ENCODE results near the gene P2RX4.

The P2RX4 gene

GRCh38 chr12:121217063-121217462, 7.1 kb downstream of the P2RX4 start:
- H3K4ac ChIP-seq (ENCODE audit: low read depth, low read length), result no peak overlapping the region
- H3K27ac ChIP-seq (ENCODE audit: low read depth, low read length), result no peak overlapping the region
- peaks cover 0 to 4% of the 10 kb centered on the region in 2 experiments for H3K4me1 ChIP-seq (ENCODE audit: control insufficient read depth in 1 of 2, insufficient read depth in 2 of 2, low read length in 2 of 2)
- H2AK5ac ChIP-seq (ENCODE audit: low read length), result no peak overlapping the region
- H4K8ac ChIP-seq (ENCODE audit: low read depth, low read length), result no peak overlapping the region
- H3K79me2 ChIP-seq (ENCODE audit: control insufficient read depth, insufficient read depth, low read length, poor library complexity), result no peaks in the 10 kb centered on the region
- no peak overlapping the region for H2BK5ac ChIP-seq (ENCODE audit: low read depth, low read length, poor library complexity)
- DNase-seq, result no peak
- no peak overlapping the region for H2AFZ ChIP-seq (ENCODE audit: insufficient read depth, low read length, poor library complexity)
- no peak overlapping the region for H3K18ac ChIP-seq (ENCODE audit: low read length)
- no peak overlapping the region for H3K9ac ChIP-seq (ENCODE audit: low read length)
- no CpG with 5 or more reads among the region's 8 CpGs for WGBS (ENCODE audit: extremely low coverage, insufficient coverage, insufficient read length)
- H3K9me3 ChIP-seq (ENCODE audit: insufficient read depth, low read depth, low read length), result peaks cover 2% of the 10 kb centered on the region
- H3K27me3 ChIP-seq (ENCODE audit: insufficient read depth, low read length), result no peaks in the 10 kb centered on the region
- H3K79me1 ChIP-seq (ENCODE audit: low read length), result no peaks in the 10 kb centered on the region
- H3K23ac ChIP-seq (ENCODE audit: low read length), result no peak overlapping the region
- H3K4me2 ChIP-seq (ENCODE audit: low read length), result no peak overlapping the region
- H4K12ac ChIP-seq (ENCODE audit: low read depth, low read length), result no peak overlapping the region
- H2BK12ac ChIP-seq (ENCODE audit: low read length), result no peak overlapping the region
- H3K36me3 ChIP-seq (ENCODE audit: control insufficient read depth in 1 of 2, insufficient read depth in 2 of 2, low read length in 2 of 2), result peaks cover 4 to 8% of the 10 kb centered on the region in 2 experiments
- no peak overlapping the region for H2BK120ac ChIP-seq (ENCODE audit: insufficient read depth, low read length, poor library complexity)
- H4K91ac ChIP-seq (ENCODE audit: low read depth, low read length), result no peak overlapping the region
- no peak overlapping the region for H3K4me3 ChIP-seq (ENCODE audit: low read depth, low read length)
- no peak overlapping the region for H3K14ac ChIP-seq (ENCODE audit: low read length)

GRCh38 chr12:121217761-121218160, 7.8 kb downstream of the P2RX4 start:
- H3K18ac ChIP-seq (ENCODE audit: low read length), result no peak overlapping the region
- no peak overlapping the region for H2BK5ac ChIP-seq (ENCODE audit: low read depth, low read length, poor library complexity)
- no CpG with 5 or more reads among the region's 5 CpGs for WGBS (ENCODE audit: extremely low coverage, insufficient coverage, insufficient read length)

GRCh38 chr12:121218588-121219352, 8.8 kb downstream of the P2RX4 start:
- Histone ChIP-seq H4K8ac (ENCODE audit: low read depth, low read length) (no peak overlapping the region), H3K23ac (ENCODE audit: low read length) (no peak overlapping the region), H3K79me2 (ENCODE audit: control insufficient read depth, insufficient read depth, low read length, poor library complexity) (no peaks in the 10 kb centered on the region), H3K4me3 (ENCODE audit: low read depth, low read length) (peak overlapping the region; percentile 36), H2AFZ (ENCODE audit: insufficient read depth, low read length, poor library complexity) (no peak overlapping the region), H2BK12ac (ENCODE audit: low read length) (no peak overlapping the region), H3K79me1 (ENCODE audit: low read length) (no peaks in the 10 kb centered on the region), H4K91ac (ENCODE audit: low read depth, low read length) (no peak overlapping the region), H2AK5ac (ENCODE audit: low read length) (no peak overlapping the region), H3K9ac (ENCODE audit: low read length) (no peak overlapping the region), H2BK5ac (ENCODE audit: low read depth, low read length, poor library complexity) (no peak overlapping the region), H3K9me3 (ENCODE audit: insufficient read depth, low read depth, low read length) (peaks cover 2% of the 10 kb centered on the region), H3K4me2 (ENCODE audit: low read length) (no peak overlapping the region), H3K36me3 (ENCODE audit: control insufficient read depth in 1 of 2, insufficient read depth in 2 of 2, low read length in 2 of 2) (peaks cover 11 to 13% of the 10 kb centered on the region in 2 experiments), H3K14ac (ENCODE audit: low read length) (no peak overlapping the region), H4K12ac (ENCODE audit: low read depth, low read length) (no peak overlapping the region), H3K4me1 (ENCODE audit: control insufficient read depth in 1 of 2, insufficient read depth in 2 of 2, low read length in 2 of 2) (peaks cover 0 to 4% of the 10 kb centered on the region in 2 experiments), H3K18ac (ENCODE audit: low read length) (no peak overlapping the region), H2BK120ac (ENCODE audit: insufficient read depth, low read length, poor library complexity) (no peak overlapping the region), H3K27me3 (ENCODE audit: insufficient read depth, low read length) (no peaks in the 10 kb centered on the region), H3K27ac (ENCODE audit: low read depth, low read length) (no peak overlapping the region), H3K4ac (ENCODE audit: low read depth, low read length) (no peak overlapping the region)
- no peak for DNase-seq
- WGBS (ENCODE audit: extremely low coverage, insufficient coverage, insufficient read length), result no CpG with 5 or more reads among the region's 18 CpGs

More at GRCh38 chr12:121217761-121218160, 7.8 kb downstream of the P2RX4 start:
- no peak overlapping the region for H2BK120ac ChIP-seq (ENCODE audit: insufficient read depth, low read length, poor library complexity)
- no peak overlapping the region for H3K27ac ChIP-seq (ENCODE audit: low read depth, low read length)
- no peak overlapping the region for H3K4me2 ChIP-seq (ENCODE audit: low read length)
- H3K4me3 ChIP-seq (ENCODE audit: low read depth, low read length), result no peak overlapping the region
- no peak overlapping the region for H3K14ac ChIP-seq (ENCODE audit: low read length)
- H3K23ac ChIP-seq (ENCODE audit: low read length), result no peak overlapping the region
- H4K8ac ChIP-seq (ENCODE audit: low read depth, low read length), result no peak overlapping the region
- no peak overlapping the region for H3K4ac ChIP-seq (ENCODE audit: low read depth, low read length)
- H4K12ac ChIP-seq (ENCODE audit: low read depth, low read length), result no peak overlapping the region
- H3K79me2 ChIP-seq (ENCODE audit: control insufficient read depth, insufficient read depth, low read length, poor library complexity), result no peaks in the 10 kb centered on the region
- H2AFZ ChIP-seq (ENCODE audit: insufficient read depth, low read length, poor library complexity), result no peak overlapping the region
- H3K9ac ChIP-seq (ENCODE audit: low read length), result no peak overlapping the region
- no peak overlapping the region for H2BK12ac ChIP-seq (ENCODE audit: low read length)
- DNase-seq, result no peak
- H2AK5ac ChIP-seq (ENCODE audit: low read length), result no peak overlapping the region
- H3K36me3 ChIP-seq (ENCODE audit: control insufficient read depth in 1 of 2, insufficient read depth in 2 of 2, low read length in 2 of 2), result peaks cover 7 to 10% of the 10 kb centered on the region in 2 experiments
- H4K91ac ChIP-seq (ENCODE audit: low read depth, low read length), result no peak overlapping the region
- H3K79me1 ChIP-seq (ENCODE audit: low read length), result no peaks in the 10 kb centered on the region
- peaks cover 0 to 4% of the 10 kb centered on the region in 2 experiments for H3K4me1 ChIP-seq (ENCODE audit: control insufficient read depth in 1 of 2, insufficient read depth in 2 of 2, low read length in 2 of 2)
- H3K27me3 ChIP-seq (ENCODE audit: insufficient read depth, low read length), result no peaks in the 10 kb centered on the region
- peaks cover 2% of the 10 kb centered on the region for H3K9me3 ChIP-seq (ENCODE audit: insufficient read depth, low read depth, low read length)

GRCh38 chr12:121219353-121219986, 9.5 kb downstream of the P2RX4 start:
- Histone ChIP-seq H3K9ac (ENCODE audit: low read length) (no peak overlapping the region), H3K79me2 (ENCODE audit: control insufficient read depth, insufficient read depth, low read length, poor library complexity) (no peaks in the 10 kb centered on the region), H3K9me3 (ENCODE audit: insufficient read depth, low read depth, low read length) (peaks cover 2% of the 10 kb centered on the region), H4K12ac (ENCODE audit: low read depth, low read length) (no peak overlapping the region), H4K8ac (ENCODE audit: low read depth, low read length) (no peak overlapping the region), H2BK120ac (ENCODE audit: insufficient read depth, low read length, poor library complexity) (no peak overlapping the region), H3K4me2 (ENCODE audit: low read length) (no peak overlapping the region), H3K4ac (ENCODE audit: low read depth, low read length) (no peak overlapping the region), H3K4me1 (ENCODE audit: control insufficient read depth in 1 of 2, insufficient read depth in 2 of 2, low read length in 2 of 2) (peaks cover 0 to 4% of the 10 kb centered on the region in 2 experiments), H3K27ac (ENCODE audit: low read depth, low read length) (no peak overlapping the region), H3K4me3 (ENCODE audit: low read depth, low read length) (no peak overlapping the region), H3K79me1 (ENCODE audit: low read length) (no peaks in the 10 kb centered on the region), H3K23ac (ENCODE audit: low read length) (no peak overlapping the region), H4K91ac (ENCODE audit: low read depth, low read length) (no peak overlapping the region), H3K27me3 (ENCODE audit: insufficient read depth, low read length) (no peaks in the 10 kb centered on the region), H2BK5ac (ENCODE audit: low read depth, low read length, poor library complexity) (no peak overlapping the region), H3K18ac (ENCODE audit: low read length) (no peak overlapping the region), H2AK5ac (ENCODE audit: low read length) (no peak overlapping the region), H3K14ac (ENCODE audit: low read length) (no peak overlapping the region), H2BK12ac (ENCODE audit: low read length) (no peak overlapping the region), H2AFZ (ENCODE audit: insufficient read depth, low read length, poor library complexity) (no peak overlapping the region), H3K36me3 (ENCODE audit: control insufficient read depth in 1 of 2, insufficient read depth in 2 of 2, low read length in 2 of 2) (peaks cover 11 to 16% of the 10 kb centered on the region in 2 experiments)
- no CpG with 5 or more reads among the region's 3 CpGs for WGBS (ENCODE audit: extremely low coverage, insufficient coverage, insufficient read length)
- DNase-seq, result no peak

All from trophoblast cell (in vitro differentiated cells and primary cell).